SU-DHL-6 (cell line): Measurements from ENCODE around the gene WDPCP.

Experiments used
- H2AFZ ChIP-seq: fragments of 200-600 bp; sonication (generic); 2 replicates; pipeline ENCODE4 v1.6.1; 2014; ENCODE audit warnings: low read depth, mild to moderate bottlenecking, moderate library complexity, mixed read lengths, antibody characterized with exemption, low read length; ENCODE audit not compliant: severe bottlenecking
- H3F3A ChIP-seq: fragments of 200-600 bp; shearing (Covaris generic); 2 replicates; pipeline ENCODE4 v1.6.0; 2016; ENCODE audit warnings: antibody characterized with exemption, mild to moderate bottlenecking; ENCODE audit not compliant: insufficient read depth
- H3K27ac ChIP-seq: fragments of 200-600 bp; sonication (generic); 2 replicates; pipeline ENCODE4 v1.5.1; 2016; ENCODE audit warnings: low read depth, mild to moderate bottlenecking, low read length, moderate library complexity, mixed read lengths
- H3K27me3 ChIP-seq: fragments of 200-600 bp; sonication (generic), shearing (Covaris generic); 2 replicates; pipeline ENCODE4 v1.6.0; 2014; ENCODE audit warnings: mild to moderate bottlenecking, low read length
- H3K36me3 ChIP-seq: fragments of 200-600 bp; sonication (generic); 2 replicates; pipeline ENCODE4 v1.6.1; 2014; ENCODE audit warnings: mild to moderate bottlenecking, low read length, mixed read lengths
- H3K4me2 ChIP-seq: fragments of 300-600, 200-600 bp; shearing (Covaris generic), sonication (generic); 2 replicates; pipeline ENCODE4 v1.6.0; 2014; ENCODE audit warnings: low read length, low read depth, mild to moderate bottlenecking; ENCODE audit not compliant: poor library complexity, severe bottlenecking
- H3K4me3 ChIP-seq: fragments of 200-600 bp; sonication (generic); 2 replicates; pipeline ENCODE4 v1.5.1; 2014; ENCODE audit warnings: antibody characterized with exemption, low read length, mild to moderate bottlenecking, mixed read lengths; ENCODE audit not compliant: insufficient read depth, poor library complexity, severe bottlenecking
- H3K79me2 ChIP-seq: fragments of 200-600 bp; sonication (generic); 2 replicates; pipeline ENCODE4 v1.6.1; 2014; ENCODE audit warnings: mild to moderate bottlenecking, low read length, moderate library complexity; ENCODE audit not compliant: insufficient read depth
- H3K9ac ChIP-seq: fragments of 200-600 bp; sonication (generic); 2 replicates; pipeline ENCODE4 v1.7.0; 2014; ENCODE audit warnings: mild to moderate bottlenecking, low read length
- H3K9me2 ChIP-seq: fragments of 200-600 bp; sonication (generic); replicated peaks from 2 replicates; pipeline ENCODE4 v1.6.1; 2014; ENCODE audit warnings: low read length; ENCODE audit not compliant: insufficient read depth
- H3K9me3 ChIP-seq: fragments of 200-600 bp; sonication (generic); 2 replicates; pipeline ENCODE4 v1.6.1; 2014; ENCODE audit warnings: low read length, mixed read lengths; ENCODE audit not compliant: insufficient read depth
- H4K20me1 ChIP-seq: fragments of 200-600 bp; sonication (generic); 2 replicates; pipeline ENCODE4 v1.6.1; 2014; ENCODE audit warnings: low read depth, mild to moderate bottlenecking, antibody characterized with exemption, low read length, moderate library complexity, mixed read lengths
- CTCF ChIP-seq: fragments of 200-600 bp; sonication (generic); IDR thresholded peaks from one replicate; pipeline ENCODE4 v1.5.1; 2017; ENCODE audit warnings: antibody characterized with exemption, mild to moderate bottlenecking, low read length, moderate library complexity; ENCODE audit not compliant: insufficient read depth, poor library complexity, severe bottlenecking
- EZH2phosphoT487 ChIP-seq: fragments of 200-600 bp; sonication (generic), shearing (Covaris generic); conservative IDR thresholded peaks from 2 replicates; pipeline ENCODE4 v1.6.1; 2018; ENCODE audit warnings: mild to moderate bottlenecking, antibody characterized with exemption, low read length, moderate library complexity, mixed read lengths

The WDPCP gene

GRCh38 chr2:63099032-63099431 lies 489.2 kb downstream of the WDPCP start:
- H3K79me2 ChIP-seq: no peaks in the 10 kb centered on the region
- H3K9me2 ChIP-seq: no peaks in the 10 kb centered on the region
- no peak overlapping the region for H3K27ac ChIP-seq
- no peaks in the 10 kb centered on the region for H3F3A ChIP-seq
- no peaks in the 10 kb centered on the region for H4K20me1 ChIP-seq
- H3K36me3 ChIP-seq: no peaks in the 10 kb centered on the region
- TF ChIP-seq CTCF (no peak), EZH2phosphoT487 (no peak)
- no peak overlapping the region for H2AFZ ChIP-seq
- H3K4me2 ChIP-seq: no peak overlapping the region
- no peak overlapping the region for H3K9ac ChIP-seq
- H3K4me3 ChIP-seq: no peak overlapping the region
- no peaks in the 10 kb centered on the region for H3K9me3 ChIP-seq
- H3K27me3 ChIP-seq: no peaks in the 10 kb centered on the region

GRCh38 chr2:63096491-63096890 lies 491.8 kb downstream of the WDPCP start:
- H3K4me2 ChIP-seq: no peak overlapping the region
- no peaks in the 10 kb centered on the region for H4K20me1 ChIP-seq
- no peaks in the 10 kb centered on the region for H3K9me2 ChIP-seq
- H3K9me3 ChIP-seq: no peaks in the 10 kb centered on the region
- H3K27ac ChIP-seq: no peak overlapping the region
- no peaks in the 10 kb centered on the region for H3K79me2 ChIP-seq
- H3F3A ChIP-seq: no peaks in the 10 kb centered on the region
- H3K27me3 ChIP-seq: no peaks in the 10 kb centered on the region
- H3K36me3 ChIP-seq: no peaks in the 10 kb centered on the region
- TF ChIP-seq EZH2phosphoT487: no peak
- TF ChIP-seq CTCF: no peak
- no peak overlapping the region for H2AFZ ChIP-seq
- H3K9ac ChIP-seq: no peak overlapping the region
- H3K4me3 ChIP-seq: no peak overlapping the region

- Histone ChIP-seq H3K27me3 (no peaks in the 10 kb centered on the region), H2AFZ (no peak overlapping the region), H3K9me2 (no peaks in the 10 kb centered on the region), H3K4me2 (no peak overlapping the region), H3K9ac (no peak overlapping the region), H3K36me3 (no peaks in the 10 kb centered on the region), H3K4me3 (no peak overlapping the region), H3K79me2 (no peaks in the 10 kb centered on the region), H3K27ac (no peak overlapping the region), H3K9me3 (no peaks in the 10 kb centered on the region), H4K20me1 (no peaks in the 10 kb centered on the region), H3F3A (no peaks in the 10 kb centered on the region)
- TF ChIP-seq EZH2phosphoT487: no peak
- no peak for TF ChIP-seq CTCF
Measured at GRCh38 chr2:63093502-63093901, 494.8 kb downstream of the WDPCP start.

- Histone ChIP-seq H3K36me3 (no peaks in the 10 kb centered on the region), H3F3A (no peaks in the 10 kb centered on the region), H3K9me2 (no peaks in the 10 kb centered on the region)
Measured at GRCh38 chr2:63092857-63093256, 495.4 kb downstream of the WDPCP start.

More at GRCh38 chr2:63092857-63093256, 495.4 kb downstream of the WDPCP start:
- no peak overlapping the region for H3K9ac ChIP-seq
- TF ChIP-seq CTCF (no peak), EZH2phosphoT487 (no peak)
- H3K27ac ChIP-seq: no peak overlapping the region
- no peaks in the 10 kb centered on the region for H3K9me3 ChIP-seq
- no peaks in the 10 kb centered on the region for H3K27me3 ChIP-seq
- H3K79me2 ChIP-seq: no peaks in the 10 kb centered on the region
- no peak overlapping the region for H3K4me3 ChIP-seq
- no peak overlapping the region for H2AFZ ChIP-seq
- H3K4me2 ChIP-seq: no peak overlapping the region
- no peaks in the 10 kb centered on the region for H4K20me1 ChIP-seq
